Left colon (tissue), 2 donors: ENCODE results near the gene LSM14A. TPM values are rescaled to one million over a fixed set of nuclear protein-coding genes. Genes with fewer than 3 reads are reported as not detected.
"Not testable (repeated sequence)": the region's sequence is repeated elsewhere in the genome, so short reads cannot be mapped to it uniquely, and the experiment has no call there.

ENCODE experiments used
- ATAC-seq: fragments of 200-7000 bp; cut with Tn5 transposase; one replicate; pipeline ENCODE4 v1.9.1; 2020; ENCODE audit warnings: mild to moderate bottlenecking, moderate library complexity
- DNase-seq, 2 donors: peaks; one replicate each; pipeline ENCODE4 v3.0.0-alpha.2; 2020
- intact Hi-C, 2 donors: fragments of 100-400 bp; cut with DNase I in 1 of 2; cut with micrococcal nuclease in 1 of 2; formaldehyde crosslinking; loops; one replicate each; pipeline versions ENCODE4 v1.11.2 to v1.14.0; 2022; cut with DNase I, micrococcal nuclease
- total RNA-seq, 2 donors: library from RNA; stranded (reverse); fragmentation: NEBNext Ultra II Directional; extraction: Animal tissue kit (Norgen Biotek cat#: 25700); gene quantifications; one replicate each; pipeline ENCODE4 v1.2.1, GENCODE V29; 2021
- donor health status: DM: no; HTN: no; CAD: no.
- donor health status: DM: yes; HTN: yes; CAD: no.

Gene LSM14A
- total RNA-seq, 2 donors from 2014 or later: 78.2 to 79.0 TPM

- ATAC-seq (no peak), DNase-seq (no peak)
- intact Hi-C loops: no loop called here
Measured at GRCh38 chr19:34151439-34151838, 20.9 kb upstream of the LSM14A start.

GRCh38 chr19:34154401-34154800 is 17.9 kb upstream of the LSM14A start:
- intact Hi-C loops: no loop called here
- no peak for DNase-seq
- ATAC-seq: no peak

GRCh38 chr19:34155686-34156085 is 16.6 kb upstream of the LSM14A start:
- DNase-seq: no peak
- intact Hi-C loops: no loop called here
- no peak for ATAC-seq

GRCh38 chr19:34158966-34159365 is 13.3 kb upstream of the LSM14A start:
- intact Hi-C loops, DNase-seq, ATAC-seq: not testable (repeated sequence)

- intact Hi-C loops, DNase-seq, ATAC-seq: not testable (repeated sequence)
Measured at GRCh38 chr19:34159541-34159940, 12.8 kb upstream of the LSM14A start.

GRCh38 chr19:34161902-34162301 is 10.4 kb upstream of the LSM14A start:
- DNase-seq, ATAC-seq, intact Hi-C loops: not testable (repeated sequence)

- ATAC-seq (no peak), DNase-seq (peak in 1 of 2 donors; percentile 28)
Measured at GRCh38 chr19:34165295-34165738, 7.0 kb upstream of the LSM14A start.

GRCh38 chr19:34169475-34170199 is 2.7 kb upstream of the LSM14A start:
- DNase-seq, intact Hi-C loops, ATAC-seq: not testable (repeated sequence)

More at GRCh38 chr19:34165295-34165738, 7.0 kb upstream of the LSM14A start:
- intact Hi-C loops: no loop called here

GRCh38 chr19:34171539-34171876 is 796 bp upstream of the LSM14A start:
- DNase-seq (no peak), ATAC-seq (no peak)
- intact Hi-C loops: no loop called here

- peak; percentile 51 for ATAC-seq
- peak in 1 of 2 donors; percentile 44 for DNase-seq
- intact Hi-C loops: no loop called here
Measured at GRCh38 chr19:34172661-34173192, 423 bp downstream of the LSM14A start.

- DNase-seq (peak; percentile 71 to 72), ATAC-seq (peak; percentile 48)
- intact Hi-C loops: no loop called here
Measured at GRCh38 chr19:34173193-34173956, 1.1 kb downstream of the LSM14A start.

GRCh38 chr19:34175173-34175572 is 2.9 kb downstream of the LSM14A start:
- intact Hi-C loops, DNase-seq: not testable (repeated sequence)

GRCh38 chr19:34176581-34176980 is 4.3 kb downstream of the LSM14A start:
- no peak for DNase-seq
- ATAC-seq: no peak
- intact Hi-C loops: no loop called here

More at GRCh38 chr19:34175173-34175572, 2.9 kb downstream of the LSM14A start:
- not testable (repeated sequence) for ATAC-seq

GRCh38 chr19:34178274-34178610 is 5.9 kb downstream of the LSM14A start:
- intact Hi-C loops: no loop called here
- ATAC-seq: peak; percentile 55
- DNase-seq: no peak

GRCh38 chr19:34179066-34179465 is 6.8 kb downstream of the LSM14A start:
- intact Hi-C loops: no loop called here
- DNase-seq (no peak), ATAC-seq (no peak)

- no peak for DNase-seq
- ATAC-seq: no peak
- intact Hi-C loops: no loop called here
Measured at GRCh38 chr19:34180273-34180672, 8.0 kb downstream of the LSM14A start.

GRCh38 chr19:34180709-34181108 is 8.4 kb downstream of the LSM14A start:
- no peak for DNase-seq
- ATAC-seq: no peak
- intact Hi-C loops: no loop called here

GRCh38 chr19:34181111-34181864 is 9.0 kb downstream of the LSM14A start:
- ATAC-seq (peak; percentile 17), DNase-seq (no peak)

GRCh38 chr19:34182125-34182524 is 9.8 kb downstream of the LSM14A start:
- no peak for ATAC-seq
- intact Hi-C loops: no loop called here

More at GRCh38 chr19:34181111-34181864, 9.0 kb downstream of the LSM14A start:
- intact Hi-C loops: no loop called here

More at GRCh38 chr19:34182125-34182524, 9.8 kb downstream of the LSM14A start:
- no peak for DNase-seq
